ENCODE measurements around the gene CCND2. TPM values are rescaled to one million over a fixed set of nuclear protein-coding genes. Genes with fewer than 3 reads are reported as not detected.

The CCND2 gene
- total and polyA plus RNA-seq, 9 of the 15 experiments (the other 6 are each of a cell fraction or from before 2014, with no cell fraction given), result 13.6 to 99.3 (median 39.6) TPM

DNA sequence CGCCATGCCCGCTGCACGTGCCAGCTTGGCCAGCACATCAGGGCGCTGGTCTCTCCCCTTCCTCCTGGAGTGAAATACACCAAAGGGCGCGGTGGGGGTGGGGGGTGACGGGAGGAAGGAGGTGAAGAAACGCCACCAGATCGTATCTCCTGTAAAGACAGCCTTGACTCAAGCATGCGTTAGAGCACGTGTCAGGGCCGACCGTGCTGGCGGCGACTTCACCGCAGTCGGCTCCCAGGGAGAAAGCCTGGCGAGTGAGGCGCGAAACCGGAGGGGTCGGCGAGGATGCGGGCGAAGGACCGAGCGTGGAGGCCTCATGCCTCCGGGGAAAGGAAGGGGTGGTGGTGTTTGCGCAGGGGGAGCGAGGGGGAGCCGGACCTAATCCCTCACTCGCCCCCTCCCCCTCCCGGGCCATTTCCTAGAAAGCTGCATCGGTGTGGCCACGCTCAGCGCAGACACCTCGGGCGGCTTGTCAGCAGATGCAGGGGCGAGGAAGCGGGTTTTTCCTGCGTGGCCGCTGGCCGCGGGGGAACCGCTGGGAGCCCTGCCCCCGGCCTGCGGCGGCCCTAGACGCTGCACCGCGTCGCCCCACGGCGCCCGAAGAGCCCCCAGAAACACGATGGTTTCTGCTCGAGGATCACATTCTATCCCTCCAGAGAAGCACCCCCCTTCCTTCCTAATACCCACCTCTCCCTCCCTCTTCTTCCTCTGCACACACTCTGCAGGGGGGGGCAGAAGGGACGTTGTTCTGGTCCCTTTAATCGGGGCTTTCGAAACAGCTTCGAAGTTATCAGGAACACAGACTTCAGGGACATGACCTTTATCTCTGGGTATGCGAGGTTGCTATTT is 914 bp upstream of the CCND2 start (continued):
- TF ChIP-seq, protein P1, sequence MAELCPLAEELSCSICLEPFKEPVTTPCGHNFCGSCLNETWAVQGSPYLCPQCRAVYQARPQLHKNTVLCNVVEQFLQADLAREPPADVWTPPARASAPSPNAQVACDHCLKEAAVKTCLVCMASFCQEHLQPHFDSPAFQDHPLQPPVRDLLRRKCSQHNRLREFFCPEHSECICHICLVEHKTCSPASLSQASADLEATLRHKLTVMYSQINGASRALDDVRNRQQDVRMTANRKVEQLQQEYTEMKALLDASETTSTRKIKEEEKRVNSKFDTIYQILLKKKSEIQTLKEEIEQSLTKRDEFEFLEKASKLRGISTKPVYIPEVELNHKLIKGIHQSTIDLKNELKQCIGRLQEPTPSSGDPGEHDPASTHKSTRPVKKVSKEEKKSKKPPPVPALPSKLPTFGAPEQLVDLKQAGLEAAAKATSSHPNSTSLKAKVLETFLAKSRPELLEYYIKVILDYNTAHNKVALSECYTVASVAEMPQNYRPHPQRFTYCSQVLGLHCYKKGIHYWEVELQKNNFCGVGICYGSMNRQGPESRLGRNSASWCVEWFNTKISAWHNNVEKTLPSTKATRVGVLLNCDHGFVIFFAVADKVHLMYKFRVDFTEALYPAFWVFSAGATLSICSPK (IDR thresholded peaks at IDR 0.05; ENCODE audit: borderline replicate concordance), result no peak
- TF ChIP-seq ETS2 (tag; IDR thresholded peaks at IDR 0.05; ENCODE audit: borderline replicate concordance, poor library complexity, severe bottlenecking), result no peak
- TF ChIP-seq MEIS2 (IDR thresholded peaks at IDR 0.05; ENCODE audit: partially characterized antibody), result no peak
- TF ChIP-seq ZNF507 (tag; conservative IDR thresholded peaks at IDR 0.05), result no peak
- TF ChIP-seq, protein P2, sequence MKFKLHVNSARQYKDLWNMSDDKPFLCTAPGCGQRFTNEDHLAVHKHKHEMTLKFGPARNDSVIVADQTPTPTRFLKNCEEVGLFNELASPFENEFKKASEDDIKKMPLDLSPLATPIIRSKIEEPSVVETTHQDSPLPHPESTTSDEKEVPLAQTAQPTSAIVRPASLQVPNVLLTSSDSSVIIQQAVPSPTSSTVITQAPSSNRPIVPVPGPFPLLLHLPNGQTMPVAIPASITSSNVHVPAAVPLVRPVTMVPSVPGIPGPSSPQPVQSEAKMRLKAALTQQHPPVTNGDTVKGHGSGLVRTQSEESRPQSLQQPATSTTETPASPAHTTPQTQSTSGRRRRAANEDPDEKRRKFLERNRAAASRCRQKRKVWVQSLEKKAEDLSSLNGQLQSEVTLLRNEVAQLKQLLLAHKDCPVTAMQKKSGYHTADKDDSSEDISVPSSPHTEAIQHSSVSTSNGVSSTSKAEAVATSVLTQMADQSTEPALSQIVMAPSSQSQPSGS (CRISPR knock-in tag; IDR thresholded peaks at IDR 0.05), result no peak
- no peak for TF ChIP-seq E2F8 (IDR thresholded peaks at IDR 0.05; ENCODE audit: low read depth, partially characterized antibody)
- TF ChIP-seq MCM5 (IDR thresholded peaks at IDR 0.05; ENCODE audit: low read depth), result no peak
- TF ChIP-seq, protein P3, sequence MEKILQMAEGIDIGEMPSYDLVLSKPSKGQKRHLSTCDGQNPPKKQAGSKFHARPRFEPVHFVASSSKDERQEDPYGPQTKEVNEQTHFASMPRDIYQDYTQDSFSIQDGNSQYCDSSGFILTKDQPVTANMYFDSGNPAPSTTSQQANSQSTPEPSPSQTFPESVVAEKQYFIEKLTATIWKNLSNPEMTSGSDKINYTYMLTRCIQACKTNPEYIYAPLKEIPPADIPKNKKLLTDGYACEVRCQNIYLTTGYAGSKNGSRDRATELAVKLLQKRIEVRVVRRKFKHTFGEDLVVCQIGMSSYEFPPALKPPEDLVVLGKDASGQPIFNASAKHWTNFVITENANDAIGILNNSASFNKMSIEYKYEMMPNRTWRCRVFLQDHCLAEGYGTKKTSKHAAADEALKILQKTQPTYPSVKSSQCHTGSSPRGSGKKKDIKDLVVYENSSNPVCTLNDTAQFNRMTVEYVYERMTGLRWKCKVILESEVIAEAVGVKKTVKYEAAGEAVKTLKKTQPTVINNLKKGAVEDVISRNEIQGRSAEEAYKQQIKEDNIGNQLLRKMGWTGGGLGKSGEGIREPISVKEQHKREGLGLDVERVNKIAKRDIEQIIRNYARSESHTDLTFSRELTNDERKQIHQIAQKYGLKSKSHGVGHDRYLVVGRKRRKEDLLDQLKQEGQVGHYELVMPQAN (IDR thresholded peaks at IDR 0.05; ENCODE audit: borderline replicate concordance), result peak; percentile 54; the same call in 1 of the 2 replicates
- TF ChIP-seq CCNT2 (IDR thresholded peaks at IDR 0.05; ENCODE audit: borderline replicate concordance, extremely low read depth, insufficient read length, low read depth, low read length), result peak; percentile 28
- no peak for TF ChIP-seq PCBP1 (IDR thresholded peaks at IDR 0.05; ENCODE audit: low read depth, low read length, poor library complexity, severe bottlenecking)
- TF ChIP-seq ZNF41 (CRISPR knock-in tag; conservative IDR thresholded peaks at IDR 0.05), result no peak
- no peak for TF ChIP-seq ZNF311 (CRISPR knock-in tag; IDR thresholded peaks at IDR 0.05)
- TF ChIP-seq SUPT5H (IDR thresholded peaks at IDR 0.05), result peak; percentile 65
- peak; percentile 72 for TF ChIP-seq ZKSCAN1 (IDR thresholded peaks at IDR 0.05; ENCODE audit: low read depth, low read length)
- TF ChIP-seq SETDB1 (IDR thresholded peaks at IDR 0.05; ENCODE audit: low read length), result no peak
- peak; percentile 34; the same call in 1 of the 2 replicates for TF ChIP-seq SOX6 (IDR thresholded peaks at IDR 0.05)
- TF ChIP-seq POLR2B (IDR thresholded peaks at IDR 0.05; ENCODE audit: low read depth, partially characterized antibody), result peak; percentile 23
- TF ChIP-seq POU5F1 (IDR thresholded peaks at IDR 0.05; ENCODE audit: borderline replicate concordance, low read depth, low read length, partially characterized antibody), result no peak
- TF ChIP-seq CEBPB (tag; IDR thresholded peaks at IDR 0.05), result peak; percentile 54

All from K562 (cell line).